ENCODE measurements around the gene PRKCD. TPM values are rescaled to one million over a fixed set of nuclear protein-coding genes. Genes with fewer than 3 reads are reported as not detected.

PRKCD gene
- total RNA-seq, 2 donors from 2014 or later, result 14.1 to 34.9 TPM

DNA sequence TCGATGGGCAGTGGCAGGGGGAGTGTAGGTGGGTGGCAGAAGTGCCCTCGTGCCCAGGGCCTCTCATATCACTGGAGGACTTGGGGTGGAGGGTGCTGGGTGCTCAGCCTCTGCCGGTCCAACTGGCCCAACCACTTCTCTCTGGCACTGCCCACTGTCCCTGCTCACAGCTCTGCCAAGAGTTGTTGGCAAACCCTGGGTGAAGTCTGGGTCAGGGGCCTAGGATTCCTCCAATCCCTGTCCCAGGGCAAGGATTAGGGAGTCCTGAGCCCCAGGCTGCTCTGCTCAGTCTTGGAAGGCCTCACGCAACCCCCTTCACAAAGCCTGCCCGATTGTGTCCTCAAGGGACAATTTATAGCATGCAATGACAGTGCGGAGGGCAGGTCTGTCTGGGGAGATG is 5.2 kb upstream of the PRKCD start:
- H3K9me3 Mint-ChIP-seq, result no peaks in the 10 kb centered on the region
- H3K27ac Mint-ChIP-seq, result no peak overlapping the region
- H3K4me3 Mint-ChIP-seq, result no peak overlapping the region
- H3K4me1 Mint-ChIP-seq (ENCODE audit: low read depth in 2 of 2), result peaks cover 6 to 7% of the 10 kb centered on the region in 2 donors
- peaks cover 0 to 13% of the 10 kb centered on the region in 2 donors for H3K27me3 Mint-ChIP-seq
- H3K36me3 Mint-ChIP-seq, result no peaks in the 10 kb centered on the region
- DNase-seq (ENCODE audit: low spot score), result no peak
- ATAC-seq, result no peak

GRCh38 chr3:53156368-53156834 is 4.6 kb upstream of the PRKCD start:
- DNase-seq (ENCODE audit: low spot score) (no peak), ATAC-seq (no peak)
- no peaks in the 10 kb centered on the region for H3K36me3 Mint-ChIP-seq
- no peak overlapping the region for H3K27ac Mint-ChIP-seq
- peaks cover 0 to 13% of the 10 kb centered on the region in 2 donors for H3K27me3 Mint-ChIP-seq
- no peaks in the 10 kb centered on the region for H3K9me3 Mint-ChIP-seq
- H3K4me1 Mint-ChIP-seq (ENCODE audit: low read depth in 2 of 2), result peaks cover 6 to 7% of the 10 kb centered on the region in 2 donors
- no peak overlapping the region for H3K4me3 Mint-ChIP-seq

DNA sequence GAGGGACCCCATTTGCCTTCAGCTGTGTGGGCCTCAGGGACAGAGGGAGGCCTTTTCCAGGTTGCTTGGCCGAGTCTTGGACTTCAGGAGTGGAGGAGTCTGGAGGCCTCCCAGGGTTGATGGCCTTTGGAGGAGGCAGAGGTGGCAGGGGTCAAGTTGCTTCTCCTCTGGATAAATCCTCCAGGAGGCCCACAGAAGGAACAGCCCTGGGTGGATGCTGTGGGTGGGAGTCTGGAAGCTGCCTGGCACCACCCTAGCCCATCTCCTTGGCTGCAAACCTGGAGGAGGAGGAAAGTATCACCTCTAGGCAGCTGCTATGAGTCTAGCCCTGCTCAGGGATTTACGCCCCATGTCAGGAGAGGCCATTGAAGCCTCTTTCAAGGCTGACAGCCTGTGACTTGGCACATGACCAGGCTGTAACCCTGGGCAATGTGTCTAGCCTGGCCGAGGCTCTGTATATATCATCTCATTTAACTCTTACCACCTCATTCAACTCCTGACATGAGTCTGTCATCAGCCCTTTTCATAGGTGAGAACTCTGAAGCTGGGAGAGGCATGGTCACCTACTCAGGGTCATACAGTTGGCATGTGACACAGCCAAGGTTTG is 2.9 kb upstream of the PRKCD start:
- H3K36me3 Mint-ChIP-seq, result no peaks in the 10 kb centered on the region
- no peak overlapping the region for H3K27ac Mint-ChIP-seq
- ATAC-seq, result no peak
- no peaks in the 10 kb centered on the region for H3K9me3 Mint-ChIP-seq
- no peak overlapping the region for H3K4me3 Mint-ChIP-seq
- H3K27me3 Mint-ChIP-seq, result peaks cover 0 to 13% of the 10 kb centered on the region in 2 donors
- H3K4me1 Mint-ChIP-seq (ENCODE audit: low read depth in 2 of 2), result peaks cover 16 to 17% of the 10 kb centered on the region in 2 donors
- DNase-seq (ENCODE audit: low spot score), result no peak

DNA sequence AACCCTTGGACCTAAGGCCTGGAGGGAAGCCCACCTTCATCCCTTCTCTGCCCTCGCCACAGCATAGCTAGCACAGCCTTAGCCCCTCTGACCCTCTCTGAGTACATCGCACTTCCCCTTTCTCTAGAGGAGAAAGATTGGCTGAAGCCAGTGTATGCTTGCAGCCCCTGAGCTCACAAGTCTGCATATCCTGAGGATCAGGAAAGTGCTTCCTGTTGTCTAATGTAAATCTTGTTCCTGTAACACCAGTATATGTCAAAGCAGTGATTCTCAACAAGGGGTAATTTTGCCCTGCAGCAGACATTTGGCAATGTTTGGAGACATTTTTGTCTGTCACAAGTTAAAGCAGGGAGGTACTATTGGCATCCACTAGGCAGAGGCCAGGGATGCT is 2.2 kb upstream of the PRKCD start:
- ATAC-seq (no peak), DNase-seq (ENCODE audit: low spot score) (no peak)
- H3K4me1 Mint-ChIP-seq (ENCODE audit: low read depth in 2 of 2), result peaks cover 20 to 22% of the 10 kb centered on the region in 2 donors
- H3K27me3 Mint-ChIP-seq, result peaks cover 0 to 7% of the 10 kb centered on the region in 2 donors
- H3K36me3 Mint-ChIP-seq, result no peaks in the 10 kb centered on the region
- no peak overlapping the region for H3K4me3 Mint-ChIP-seq
- H3K9me3 Mint-ChIP-seq, result no peaks in the 10 kb centered on the region
- H3K27ac Mint-ChIP-seq, result no peak overlapping the region

DNA sequence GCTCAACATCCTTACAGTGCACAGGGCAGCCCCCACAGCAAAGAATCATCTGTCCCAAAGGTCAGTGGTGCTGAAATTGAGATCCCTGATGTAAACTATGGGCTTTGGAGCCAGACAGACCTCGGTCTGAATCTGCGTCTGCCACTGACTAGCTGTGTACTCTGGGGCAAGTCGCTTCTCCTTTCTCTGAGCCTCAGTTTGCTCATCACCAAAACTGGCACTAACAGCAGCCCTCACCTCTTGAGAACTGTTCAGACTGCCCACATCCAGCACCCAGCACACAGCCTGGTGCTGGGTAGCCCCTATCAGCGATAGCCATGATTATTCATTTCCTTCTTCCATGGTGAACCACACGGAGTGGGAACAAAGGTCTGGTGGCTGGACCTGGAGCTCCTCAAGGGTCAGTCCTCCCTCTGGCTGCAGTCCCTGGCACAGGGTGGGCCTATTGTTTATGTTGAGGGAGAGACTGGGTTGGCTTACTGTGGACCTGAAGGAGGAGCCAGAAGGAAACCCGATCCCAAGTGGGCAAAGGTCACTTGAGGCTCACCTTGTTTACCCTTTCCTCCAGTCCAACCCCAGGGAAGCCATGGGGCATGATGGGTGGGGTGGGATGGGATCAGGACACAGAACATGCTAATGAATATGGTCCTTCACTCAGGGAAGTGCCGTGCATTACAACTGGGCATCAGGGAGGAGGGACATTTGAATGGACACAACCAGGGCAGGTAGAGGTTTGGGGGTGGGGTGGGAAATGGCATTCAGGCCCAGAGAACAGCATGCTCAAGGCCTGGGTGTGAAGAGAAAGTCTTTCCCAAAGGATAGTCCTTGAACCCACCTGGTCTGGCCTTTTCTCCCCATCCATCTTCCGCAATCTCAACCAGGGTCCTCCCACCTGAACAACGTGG is 1.6 kb upstream of the PRKCD start:
- H3K9me3 Mint-ChIP-seq, result no peaks in the 10 kb centered on the region
- H3K27ac Mint-ChIP-seq, result peak overlapping the region in 1 of 2 donors; percentile 84
- peaks cover 20 to 22% of the 10 kb centered on the region in 2 donors for H3K4me1 Mint-ChIP-seq (ENCODE audit: low read depth in 2 of 2)
- peaks cover 0 to 7% of the 10 kb centered on the region in 2 donors for H3K27me3 Mint-ChIP-seq
- DNase-seq (ENCODE audit: low spot score) (no peak), ATAC-seq (no peak)
- no peaks in the 10 kb centered on the region for H3K36me3 Mint-ChIP-seq
- H3K4me3 Mint-ChIP-seq, result peak overlapping the region; percentile 84

DNA sequence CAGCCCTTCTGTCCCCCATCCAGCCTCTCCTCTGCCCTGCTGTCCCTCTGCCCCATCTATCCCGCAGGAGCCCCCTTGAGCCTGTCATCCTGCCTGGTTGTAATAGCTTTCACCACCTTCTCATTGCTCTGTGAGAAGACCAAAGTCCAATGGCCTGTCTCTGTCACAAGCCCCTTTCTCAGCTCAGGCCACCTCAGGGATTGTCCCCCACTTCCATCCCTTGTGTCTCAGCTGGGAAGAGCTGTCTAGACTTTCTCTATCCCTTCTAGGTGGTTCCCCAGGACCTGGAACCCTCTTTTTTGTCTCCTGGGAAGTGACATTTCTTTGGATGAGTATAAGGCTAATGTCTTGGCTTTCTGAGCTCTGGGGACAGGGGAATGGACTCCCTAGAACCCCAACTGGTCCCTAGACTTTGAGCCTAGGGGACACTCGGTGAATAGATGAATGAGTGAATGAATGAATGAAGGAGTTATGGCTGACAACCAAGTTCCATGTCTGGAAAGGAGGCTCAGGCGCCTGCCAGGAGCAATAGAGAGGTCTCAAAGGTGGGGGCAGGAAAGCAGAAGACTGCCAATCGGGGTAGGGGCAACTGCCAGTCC is 849 bp upstream of the PRKCD start:
- DNase-seq (ENCODE audit: low spot score), result no peak
- Mint-ChIP-seq H3K4me1 (ENCODE audit: low read depth in 2 of 2) (peaks cover 20 to 22% of the 10 kb centered on the region in 2 donors), H3K27me3 (peaks cover 0 to 7% of the 10 kb centered on the region in 2 donors), H3K4me3 (peak overlapping the region; percentile 84), H3K27ac (peak overlapping the region; percentile 61 to 84), H3K36me3 (no peaks in the 10 kb centered on the region), H3K9me3 (no peaks in the 10 kb centered on the region)
- no peak for ATAC-seq

- Mint-ChIP-seq H3K27me3 (peaks cover 0 to 7% of the 10 kb centered on the region in 2 donors), H3K27ac (peak overlapping the region; percentile 49 to 52), H3K4me3 (peak overlapping the region; percentile 90), H3K9me3 (no peaks in the 10 kb centered on the region), H3K36me3 (no peaks in the 10 kb centered on the region), H3K4me1 (ENCODE audit: low read depth in 2 of 2) (peaks cover 23 to 26% of the 10 kb centered on the region in 2 donors)
- ATAC-seq, result peak in 1 of 2 donors; percentile 3
- peak; percentile 64 for DNase-seq (ENCODE audit: low spot score)
These were observed 426 bp downstream of the PRKCD start for GRCh38 chr3:53161450-53161819.

- no peaks in the 10 kb centered on the region for H3K9me3 Mint-ChIP-seq
These were observed 1.0 kb downstream of the PRKCD start for GRCh38 chr3:53161820-53162671.

GRCh38 chr3:53162672-53163443 is 1.8 kb downstream of the PRKCD start:
- DNase-seq (ENCODE audit: low spot score), result peak; percentile 69
- ATAC-seq, result peak; percentile 7 to 45
- no peaks in the 10 kb centered on the region for H3K9me3 Mint-ChIP-seq
- peaks cover 32 to 37% of the 10 kb centered on the region in 2 donors for H3K4me1 Mint-ChIP-seq (ENCODE audit: low read depth in 2 of 2)
- H3K27me3 Mint-ChIP-seq, result peaks cover 0 to 4% of the 10 kb centered on the region in 2 donors
- H3K4me3 Mint-ChIP-seq, result peak overlapping the region; percentile 90
- no peaks in the 10 kb centered on the region for H3K36me3 Mint-ChIP-seq
- H3K27ac Mint-ChIP-seq, result peak overlapping the region; percentile 52 to 55

More at GRCh38 chr3:53161820-53162671, 1.0 kb downstream of the PRKCD start:
- peaks cover 27 to 30% of the 10 kb centered on the region in 2 donors for H3K4me1 Mint-ChIP-seq (ENCODE audit: low read depth in 2 of 2)
- peak overlapping the region; percentile 52 to 55 for H3K27ac Mint-ChIP-seq
- ATAC-seq (peak in 1 of 2 donors; percentile 21), DNase-seq (ENCODE audit: low spot score) (no peak)
- peak overlapping the region; percentile 90 for H3K4me3 Mint-ChIP-seq
- H3K36me3 Mint-ChIP-seq, result no peaks in the 10 kb centered on the region
- H3K27me3 Mint-ChIP-seq, result peaks cover 0 to 7% of the 10 kb centered on the region in 2 donors

GRCh38 chr3:53163444-53164387 is 2.7 kb downstream of the PRKCD start:
- no peak for ATAC-seq
- Mint-ChIP-seq H3K27me3 (peaks cover 0 to 2% of the 10 kb centered on the region in 2 donors), H3K27ac (peak overlapping the region; percentile 52 to 55), H3K4me1 (ENCODE audit: low read depth in 2 of 2) (peaks cover 38 to 44% of the 10 kb centered on the region in 2 donors), H3K36me3 (no peaks in the 10 kb centered on the region), H3K9me3 (no peaks in the 10 kb centered on the region), H3K4me3 (peak overlapping the region; percentile 90)
- DNase-seq (ENCODE audit: low spot score), result no peak

DNA sequence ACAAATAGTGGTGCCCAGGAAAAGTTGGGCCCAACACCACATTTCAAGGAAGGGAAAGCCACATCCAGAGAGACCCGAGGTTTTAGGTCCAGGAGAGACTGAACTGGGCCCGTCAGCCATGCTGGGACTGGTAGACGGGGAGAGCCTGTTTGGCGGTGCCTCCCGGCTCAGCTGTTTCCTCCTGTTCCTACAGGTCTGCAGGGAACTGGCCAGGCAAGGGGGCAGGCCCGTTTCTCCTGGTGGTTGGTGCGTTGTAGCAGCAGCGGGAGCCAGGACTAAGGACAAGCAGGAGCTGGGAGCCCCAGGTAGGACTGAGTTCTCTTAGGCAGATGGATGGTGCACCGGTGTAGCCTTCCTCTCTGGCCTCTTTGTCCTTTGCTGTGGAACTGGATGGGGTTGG is 3.9 kb downstream of the PRKCD start:
- no peaks in the 10 kb centered on the region for H3K9me3 Mint-ChIP-seq
- ATAC-seq (no peak), DNase-seq (ENCODE audit: low spot score) (no peak)
- H3K4me3 Mint-ChIP-seq, result no peak overlapping the region
- H3K36me3 Mint-ChIP-seq, result no peaks in the 10 kb centered on the region
- H3K4me1 Mint-ChIP-seq (ENCODE audit: low read depth in 2 of 2), result peaks cover 50 to 56% of the 10 kb centered on the region in 2 donors
- no peaks in the 10 kb centered on the region for H3K27me3 Mint-ChIP-seq
- H3K27ac Mint-ChIP-seq, result no peak overlapping the region

GRCh38 chr3:53166206-53166605 is 5.2 kb downstream of the PRKCD start:
- no peak for ATAC-seq
- H3K27ac Mint-ChIP-seq, result peak overlapping the region in 1 of 2 donors; percentile 52

More at GRCh38 chr3:53166206-53166605, 5.2 kb downstream of the PRKCD start:
- H3K36me3 Mint-ChIP-seq, result no peaks in the 10 kb centered on the region
- H3K9me3 Mint-ChIP-seq, result no peaks in the 10 kb centered on the region
- no peak overlapping the region for H3K4me3 Mint-ChIP-seq
- DNase-seq (ENCODE audit: low spot score), result no peak
- peaks cover 55 to 61% of the 10 kb centered on the region in 2 donors for H3K4me1 Mint-ChIP-seq (ENCODE audit: low read depth in 2 of 2)
- H3K27me3 Mint-ChIP-seq, result no peaks in the 10 kb centered on the region
